OCI-LY7 (cell line): ENCODE measurements around the gene PLCL2.

Source experiments
- CTCF ChIP-seq: fragments of 200-600 bp; sonication (generic); conservative IDR thresholded peaks from 2 replicates; pipeline ENCODE4 v1.5.1; 2014; ENCODE audit warnings: mild to moderate bottlenecking, antibody characterized with exemption, low read length, moderate library complexity, mixed read lengths
- EZH2phosphoT487 ChIP-seq: fragments of 200-600 bp; sonication (generic); IDR thresholded peaks from 2 replicates; pipeline ENCODE4 v1.6.1; 2018; ENCODE audit warnings: low read depth, borderline replicate concordance, mild to moderate bottlenecking, mixed run types, antibody characterized with exemption, low read length, moderate library complexity, mixed read lengths

GRCh38 chr3:17074559-17074958 lies 189.8 kb downstream of the PLCL2 start:
- TF ChIP-seq CTCF (no peak), EZH2phosphoT487 (no peak)
